BLaER1 (cell line): ENCODE measurements around the gene SHISAL1.

Source experiments
- H3K27ac ChIP-seq: shearing (Covaris generic); formaldehyde crosslinking; 2 replicates; pipeline ENCODE4 v1.8.1; 2022
- H3K27me3 ChIP-seq: shearing (Covaris generic); formaldehyde crosslinking; 2 replicates; pipeline ENCODE4 v1.8.1; 2022
- H3K36me3 ChIP-seq: shearing (Covaris generic); formaldehyde crosslinking; 2 replicates; pipeline ENCODE4 v1.8.1; 2022
- H3K4me1 ChIP-seq: shearing (Covaris generic); formaldehyde crosslinking; 2 replicates; pipeline ENCODE4 v1.8.1; 2022
- H3K4me2 ChIP-seq: shearing (Covaris generic); formaldehyde crosslinking; 2 replicates; pipeline ENCODE4 v1.8.1; 2022
- H3K4me3 ChIP-seq: shearing (Covaris generic); formaldehyde crosslinking; 2 replicates; pipeline ENCODE4 v1.8.1; 2022
- H3K9ac ChIP-seq: shearing (Covaris generic); formaldehyde crosslinking; 2 replicates; pipeline ENCODE4 v1.8.1; 2022
- H3K9me3 ChIP-seq: shearing (Covaris generic); formaldehyde crosslinking; 2 replicates; pipeline ENCODE4 v1.8.1; 2022
- H4K20me1 ChIP-seq: shearing (Covaris generic); formaldehyde crosslinking; 2 replicates; pipeline ENCODE4 v1.8.1; 2022
- Cebpa-rat ChIP-seq: shearing (Covaris generic); IDR thresholded peaks from 2 replicates; pipeline ENCODE4 v1.8.1; 2022

The SHISAL1 gene

DNA sequence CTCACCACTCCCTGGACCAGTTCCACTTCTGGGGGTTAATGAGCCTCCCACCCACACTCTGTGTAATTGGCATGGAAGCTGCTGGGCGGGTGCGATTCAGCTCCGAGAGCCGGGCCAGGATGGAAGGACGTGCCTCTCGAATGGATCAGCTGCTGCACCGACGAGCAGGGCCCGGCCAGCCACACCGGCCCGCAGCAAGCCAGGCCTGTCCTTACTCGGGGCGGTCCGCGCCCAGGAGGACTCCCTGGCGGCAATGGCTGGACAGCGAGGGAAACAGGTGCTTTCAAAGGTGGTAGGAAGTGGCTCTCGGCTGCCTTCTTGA is 4.3 kb upstream of the SHISAL1 start:
- no peak overlapping the region for H3K27ac ChIP-seq
- H3K9ac ChIP-seq = no peak overlapping the region
- no peaks in the 10 kb centered on the region for H3K36me3 ChIP-seq
- no peaks in the 10 kb centered on the region for H3K9me3 ChIP-seq
- H3K4me2 ChIP-seq = no peak overlapping the region
- no peak overlapping the region for H3K4me3 ChIP-seq
- peaks cover 6% of the 10 kb centered on the region; the same call in 1 of the 2 replicates for H3K4me1 ChIP-seq
- no peaks in the 10 kb centered on the region; the same call in 1 of the 2 replicates for H4K20me1 ChIP-seq
- peaks cover 4% of the 10 kb centered on the region; the same call in 1 of the 2 replicates for H3K27me3 ChIP-seq
- TF ChIP-seq Cebpa-rat = no peak

DNA sequence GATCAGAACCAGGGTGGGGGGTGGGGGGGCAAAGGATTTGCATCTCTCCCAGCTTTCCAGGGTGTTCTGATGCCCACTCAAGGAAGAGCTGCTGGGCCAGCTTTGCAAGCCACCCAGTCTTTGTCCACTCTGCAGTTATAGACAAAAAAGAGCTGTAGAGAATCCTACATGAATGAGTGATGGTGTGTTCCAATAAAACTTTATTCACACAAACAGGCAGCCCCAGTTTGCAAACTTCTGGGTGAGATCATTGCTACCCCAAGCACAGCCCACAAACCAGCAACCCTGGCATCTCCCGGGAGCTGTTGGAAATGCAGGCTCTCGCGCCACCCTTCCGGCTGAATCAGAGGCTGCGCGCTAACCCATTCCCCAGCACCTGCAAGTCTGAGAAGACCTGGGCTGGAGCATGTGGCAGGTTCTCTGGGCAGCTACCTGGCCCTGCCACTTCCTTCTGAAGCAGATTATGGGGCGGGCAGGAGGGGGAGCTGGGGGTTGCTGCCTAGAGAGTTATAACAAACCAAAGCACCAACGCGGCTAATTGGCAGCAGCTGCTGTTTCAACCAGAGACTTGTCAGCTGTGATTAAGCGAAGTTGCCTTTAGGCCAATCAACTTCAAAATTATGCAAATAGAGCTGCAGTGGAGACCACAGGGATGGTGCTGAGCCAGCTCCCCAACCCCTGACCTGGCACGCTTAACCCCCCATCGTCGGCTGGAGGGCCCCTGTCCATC is 3.8 kb upstream of the SHISAL1 start:
- H3K9ac ChIP-seq = no peak overlapping the region
- no peaks in the 10 kb centered on the region; the same call in 1 of the 2 replicates for H4K20me1 ChIP-seq
- peaks cover 4% of the 10 kb centered on the region; the same call in 1 of the 2 replicates for H3K27me3 ChIP-seq
- no peak overlapping the region for H3K27ac ChIP-seq
- H3K36me3 ChIP-seq = no peaks in the 10 kb centered on the region
- H3K4me1 ChIP-seq = peaks cover 6% of the 10 kb centered on the region; the same call in 1 of the 2 replicates
- no peak overlapping the region for H3K4me3 ChIP-seq
- no peaks in the 10 kb centered on the region for H3K9me3 ChIP-seq
- TF ChIP-seq Cebpa-rat = no peak
- no peak overlapping the region for H3K4me2 ChIP-seq

DNA sequence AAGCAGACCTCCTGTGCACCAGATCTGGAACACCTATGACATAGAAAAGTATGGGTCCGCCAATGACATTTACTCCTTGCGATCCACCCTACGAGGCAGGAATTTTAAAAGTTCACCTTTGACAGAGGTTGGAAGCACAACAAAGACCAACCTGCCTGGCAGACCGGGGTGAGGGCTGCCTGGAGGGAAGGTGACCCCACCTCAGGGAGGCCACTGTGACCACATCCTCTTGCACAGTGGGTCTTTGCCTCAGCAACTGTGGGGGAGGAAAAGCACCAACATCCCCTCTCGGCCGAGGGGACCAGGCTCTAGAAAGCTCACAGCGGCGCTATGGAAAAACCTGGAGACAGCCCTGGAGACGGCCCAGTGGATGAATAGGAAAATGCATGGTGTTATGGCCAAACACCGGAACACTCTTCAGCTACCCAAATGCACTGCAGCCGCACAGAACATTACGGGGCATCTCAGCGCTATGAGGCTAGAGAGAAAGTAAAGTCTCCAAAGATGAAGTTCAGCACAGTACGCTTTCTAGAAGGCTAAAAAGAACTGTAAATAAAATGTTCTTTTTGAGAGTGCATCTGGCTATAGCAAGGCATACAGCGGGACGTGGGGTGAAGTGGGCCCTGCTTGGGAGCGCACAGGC is 1.8 kb upstream of the SHISAL1 start:
- Histone ChIP-seq H3K4me2 (no peak overlapping the region), H3K4me3 (no peak overlapping the region), H4K20me1 (no peaks in the 10 kb centered on the region; the same call in 1 of the 2 replicates), H3K9ac (no peak overlapping the region), H3K36me3 (no peaks in the 10 kb centered on the region), H3K4me1 (peaks cover 6% of the 10 kb centered on the region; the same call in 1 of the 2 replicates), H3K27me3 (peaks cover 4% of the 10 kb centered on the region; the same call in 1 of the 2 replicates), H3K27ac (no peak overlapping the region), H3K9me3 (no peaks in the 10 kb centered on the region)
- TF ChIP-seq Cebpa-rat = no peak

DNA sequence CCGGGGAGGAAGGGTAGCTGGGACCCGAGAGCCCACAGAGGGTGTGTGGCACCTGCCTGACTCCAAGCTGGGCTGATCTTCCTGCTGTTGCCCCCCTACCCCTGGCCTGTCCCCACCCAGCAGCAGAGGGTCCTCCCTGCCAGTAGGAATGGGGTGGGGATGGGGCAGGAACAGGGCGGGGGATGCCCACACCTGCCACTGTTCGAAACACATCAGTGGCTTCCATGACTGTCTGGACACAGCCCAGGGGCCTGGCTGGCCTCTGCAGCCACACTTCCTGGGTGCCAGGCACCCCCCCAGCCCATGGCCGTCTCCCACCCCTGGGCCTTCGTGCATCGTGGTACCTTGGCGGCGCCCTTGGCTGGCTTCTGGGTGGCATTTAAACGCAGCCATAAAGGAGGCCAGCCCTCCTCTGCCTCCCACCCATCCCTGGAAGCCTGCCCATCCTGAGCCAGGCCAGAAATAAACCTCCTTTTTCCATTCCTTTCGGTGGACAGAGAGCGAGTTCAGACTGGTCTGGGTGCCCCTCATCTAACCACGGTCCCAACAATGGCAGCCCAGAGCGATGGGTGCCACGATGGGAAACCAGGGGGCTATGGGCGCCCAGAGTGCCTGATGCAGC is 745 bp upstream of the SHISAL1 start:
- no peaks in the 10 kb centered on the region for H3K9me3 ChIP-seq
- no peak overlapping the region for H3K9ac ChIP-seq
- H3K27me3 ChIP-seq = no peaks in the 10 kb centered on the region
- no peak for TF ChIP-seq Cebpa-rat
- H3K4me2 ChIP-seq = no peak overlapping the region
- peaks cover 6% of the 10 kb centered on the region; the same call in 1 of the 2 replicates for H3K4me1 ChIP-seq
- no peaks in the 10 kb centered on the region; the same call in 1 of the 2 replicates for H4K20me1 ChIP-seq
- no peak overlapping the region for H3K4me3 ChIP-seq
- no peaks in the 10 kb centered on the region for H3K36me3 ChIP-seq
- no peak overlapping the region for H3K27ac ChIP-seq

DNA sequence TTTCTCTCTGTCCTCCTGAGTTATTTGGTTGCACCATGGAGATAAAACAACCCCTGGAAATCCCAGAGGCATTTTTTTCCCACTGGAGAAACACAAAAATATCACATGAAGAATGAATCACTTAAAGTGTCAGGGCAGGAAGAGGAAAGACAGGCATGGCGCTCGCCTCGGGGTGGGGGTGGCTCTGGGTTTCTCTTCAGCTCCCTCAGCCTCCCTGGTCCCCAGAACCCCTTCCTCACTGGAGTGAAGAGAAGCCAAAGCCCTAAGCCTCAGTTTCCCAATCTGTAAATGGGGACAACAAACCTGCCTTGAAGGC is 938 bp downstream of the SHISAL1 start:
- no peak for TF ChIP-seq Cebpa-rat
- Histone ChIP-seq H3K27ac (no peak overlapping the region), H3K9me3 (no peaks in the 10 kb centered on the region), H3K4me3 (no peak overlapping the region), H3K27me3 (no peaks in the 10 kb centered on the region), H3K4me1 (peaks cover 6% of the 10 kb centered on the region; the same call in 1 of the 2 replicates), H3K9ac (no peak overlapping the region), H3K36me3 (no peaks in the 10 kb centered on the region), H3K4me2 (no peak overlapping the region), H4K20me1 (no peaks in the 10 kb centered on the region)

DNA sequence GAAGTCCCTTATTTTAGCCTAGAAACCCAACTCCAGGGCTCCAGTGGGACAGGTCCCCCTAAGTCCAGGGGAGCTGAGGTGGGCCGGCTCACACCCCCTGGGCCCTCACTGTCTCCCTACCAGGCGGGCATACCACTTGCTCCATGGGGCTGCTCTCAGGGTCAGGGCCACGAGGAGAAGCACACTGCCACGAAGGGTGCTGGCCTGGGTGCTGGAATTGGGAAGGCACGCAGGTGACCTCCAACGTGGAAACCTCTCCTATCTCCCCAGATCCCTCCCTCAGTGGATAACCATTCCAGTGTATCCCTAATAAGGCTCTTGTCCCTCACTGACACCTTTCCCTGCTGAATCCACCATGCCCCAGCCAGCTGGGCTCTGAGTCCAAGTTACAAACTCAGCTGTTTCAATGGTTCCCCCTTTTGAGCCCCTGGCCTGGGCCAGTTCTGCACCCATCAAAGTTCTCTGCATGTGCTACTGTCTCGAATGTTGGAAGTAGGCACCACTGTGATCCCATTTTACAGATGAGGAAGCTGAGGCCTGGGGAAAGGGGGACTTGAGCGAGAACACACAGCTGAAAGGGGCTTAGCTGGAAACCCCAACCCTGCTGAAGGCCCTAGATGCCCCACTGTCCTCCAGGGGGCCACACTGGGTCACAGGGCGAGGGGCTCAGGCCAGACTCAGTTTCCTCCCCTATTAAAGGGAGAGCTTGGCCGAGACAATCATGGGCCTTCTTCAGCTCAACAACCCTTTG is 1.5 kb downstream of the SHISAL1 start:
- Histone ChIP-seq H4K20me1 (no peaks in the 10 kb centered on the region), H3K4me2 (no peak overlapping the region), H3K4me3 (no peak overlapping the region), H3K27me3 (no peaks in the 10 kb centered on the region), H3K9ac (no peak overlapping the region), H3K9me3 (no peaks in the 10 kb centered on the region), H3K27ac (no peak overlapping the region), H3K4me1 (peaks cover 6% of the 10 kb centered on the region; the same call in 1 of the 2 replicates), H3K36me3 (no peaks in the 10 kb centered on the region)
- no peak for TF ChIP-seq Cebpa-rat

DNA sequence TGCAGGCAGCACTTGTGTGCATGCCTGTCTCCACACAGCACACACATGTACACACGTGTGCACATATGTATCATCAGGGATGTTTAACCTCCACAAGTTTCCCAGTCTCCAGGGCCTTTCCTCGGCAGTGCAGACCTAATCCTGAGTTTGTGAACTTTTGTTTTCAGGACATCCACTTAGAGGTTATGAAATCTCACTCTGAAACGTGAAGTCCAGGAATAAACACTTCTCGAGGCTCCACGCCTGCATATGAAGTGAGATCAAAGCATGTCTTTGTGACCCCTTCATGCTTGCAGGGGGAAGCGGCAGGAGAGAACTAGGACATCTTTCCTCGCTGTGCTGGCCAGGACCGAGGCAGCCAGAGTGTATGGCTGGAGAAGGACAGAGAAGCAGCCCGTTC is 3.1 kb downstream of the SHISAL1 start:
- H3K27ac ChIP-seq = no peak overlapping the region
- no peak overlapping the region for H3K4me2 ChIP-seq
- no peak overlapping the region for H3K4me3 ChIP-seq
- no peaks in the 10 kb centered on the region for H3K27me3 ChIP-seq
- H3K9ac ChIP-seq = no peak overlapping the region
- H4K20me1 ChIP-seq = no peaks in the 10 kb centered on the region
- no peaks in the 10 kb centered on the region for H3K36me3 ChIP-seq
- TF ChIP-seq Cebpa-rat = no peak
- peaks cover 4% of the 10 kb centered on the region; the same call in 1 of the 2 replicates for H3K4me1 ChIP-seq
- no peaks in the 10 kb centered on the region for H3K9me3 ChIP-seq

DNA sequence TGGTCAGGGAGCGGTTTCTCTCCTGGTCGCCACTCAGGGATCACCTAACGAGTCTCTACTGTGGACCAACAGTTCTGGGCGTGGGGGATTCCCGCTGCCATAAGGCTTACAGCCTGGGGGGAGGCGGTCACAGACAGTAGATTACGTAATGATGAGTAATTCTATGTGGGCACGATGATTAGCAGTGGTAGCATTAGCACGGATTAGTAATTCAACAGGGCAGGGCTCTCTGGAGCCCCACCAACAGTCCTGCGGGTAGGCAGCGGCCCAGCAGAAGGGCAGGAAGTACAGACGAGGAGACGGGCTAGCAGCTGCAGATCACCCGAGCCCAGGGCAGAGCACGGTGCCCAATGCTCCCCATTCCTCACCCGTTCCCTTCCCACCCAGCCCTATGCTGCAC is 3.6 kb downstream of the SHISAL1 start:
- H3K4me3 ChIP-seq = no peak overlapping the region
- no peaks in the 10 kb centered on the region for H3K4me1 ChIP-seq
- H3K4me2 ChIP-seq = no peak overlapping the region
- no peaks in the 10 kb centered on the region for H3K36me3 ChIP-seq
- no peak for TF ChIP-seq Cebpa-rat
- no peak overlapping the region for H3K9ac ChIP-seq
- H3K27me3 ChIP-seq = no peaks in the 10 kb centered on the region
- no peaks in the 10 kb centered on the region for H3K9me3 ChIP-seq
- H4K20me1 ChIP-seq = no peaks in the 10 kb centered on the region
- no peak overlapping the region for H3K27ac ChIP-seq

DNA sequence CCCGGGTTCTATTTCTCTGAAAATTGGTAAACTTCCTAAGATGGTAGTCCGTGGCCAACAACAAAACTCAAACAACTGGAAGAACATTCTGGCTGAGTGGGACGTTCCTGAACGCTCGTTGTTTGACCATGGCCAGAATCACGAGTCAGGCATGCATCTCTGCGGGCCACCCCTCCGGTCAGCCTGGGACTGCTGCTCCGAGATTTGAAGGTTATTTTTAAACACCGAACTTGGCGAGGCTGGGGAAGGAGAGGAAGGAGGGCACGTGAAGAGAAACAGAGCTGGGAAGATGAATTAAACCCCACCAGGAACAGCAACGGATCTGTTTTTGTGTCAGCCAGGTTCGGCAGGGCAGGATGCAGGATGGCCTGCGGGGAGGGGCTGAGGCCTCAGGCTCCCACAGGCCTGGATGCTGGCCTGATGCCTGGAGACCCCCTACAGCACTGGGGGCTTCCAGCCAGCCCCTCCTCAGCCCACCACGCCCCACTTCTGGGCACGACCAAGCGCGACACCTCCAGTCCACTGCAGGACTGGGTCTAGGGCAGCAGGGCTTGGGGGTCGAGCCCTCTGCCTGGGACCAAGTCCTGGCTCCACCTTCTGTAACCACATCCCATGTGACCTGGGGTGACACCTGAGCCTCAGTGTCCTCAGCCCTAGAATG is 5.1 kb downstream of the SHISAL1 start:
- no peaks in the 10 kb centered on the region for H3K4me1 ChIP-seq
- H3K27me3 ChIP-seq = no peaks in the 10 kb centered on the region
- TF ChIP-seq Cebpa-rat = no peak
- no peak overlapping the region for H3K4me2 ChIP-seq
- H4K20me1 ChIP-seq = no peaks in the 10 kb centered on the region
- H3K9ac ChIP-seq = no peak overlapping the region
- H3K36me3 ChIP-seq = no peaks in the 10 kb centered on the region
- H3K9me3 ChIP-seq = no peaks in the 10 kb centered on the region
- no peak overlapping the region for H3K27ac ChIP-seq
- no peak overlapping the region for H3K4me3 ChIP-seq
